Endothelial cell of umbilical vein (primary cell): ENCODE data around the gene TUFT1. TPM values are rescaled to one million over a fixed set of nuclear protein-coding genes. Genes with fewer than 3 reads are reported as not detected.

Experiments used
- BruUV-seq: library from RNA; stranded (reverse); fragments of 400-500 nt; replicated peaks from 2 replicates; lab custom pipeline; 2021; lab: Mats Ljungman, UMichigan
- CTCF ChIA-PET: fragments of 300-600, 350-600 bp; sonication (Branson Sonifier 250); formaldehyde crosslinking; loops from one replicate; lab custom pipeline; 2021; ENCODE audit warnings: antibody characterized with exemption, inconsistent platforms; lab: Charles Lee
- POLR2A ChIA-PET: fragments of 300-600, 350-600 bp; sonication (Branson Sonifier 250); formaldehyde crosslinking; loops from one replicate; lab custom pipeline; 2021; ENCODE audit warnings: antibody characterized with exemption, inconsistent platforms; lab: Charles Lee
- DNase-seq: peaks from one replicate; pipeline ENCODE4 v3.0.0-alpha.2; 2011; ENCODE audit warnings: low read depth, low spot score
- FAIRE-seq: peaks from 2 replicates; lab custom pipeline; 2011; peaks lifted over from hg19 to GRCh38; lab: Jason Lieb, UNC
- H2AFZ ChIP-seq: 2 replicates; pipeline ENCODE4 v1.6.0; 2012; ENCODE audit warnings: low read depth, low read length, control low read depth, inconsistent platforms
- H3K27ac ChIP-seq: 2 replicates; pipeline ENCODE4 v1.5.1; 2011; ENCODE audit warnings: low read depth, mild to moderate bottlenecking, control low read depth, low read length, moderate library complexity; ENCODE audit not compliant: insufficient read depth
- H3K27me3 ChIP-seq, 2 experiments: 2 replicates each; pipeline versions ENCODE4 v1.6.0 to v1.6.1; 2011; ENCODE audit warnings: low read length in 2 of 2, mixed read lengths in 1 of 2; ENCODE audit not compliant: control insufficient read depth in 2 of 2, insufficient read depth in 2 of 2
- H3K36me3 ChIP-seq, 2 experiments: 2 replicates in 1 of 2; 3 replicates in 1 of 2; pipeline ENCODE4 v1.5.1; 2011; ENCODE audit warnings: low read length in 2 of 2, mild to moderate bottlenecking in 1 of 2, moderate library complexity in 1 of 2; ENCODE audit not compliant: control insufficient read depth in 2 of 2, insufficient read depth in 2 of 2; ENCODE audit errors: extremely low read depth in 1 of 2
- H3K4me1 ChIP-seq: 3 replicates; pipeline ENCODE4 v1.5.1; 2011; ENCODE audit warnings: mild to moderate bottlenecking, low read length; ENCODE audit not compliant: control insufficient read depth, insufficient read depth; ENCODE audit errors: extremely low read depth
- H3K4me2 ChIP-seq: 2 replicates; pipeline ENCODE4 v1.6.1; 2011; ENCODE audit warnings: low read length, control low read depth, mixed read lengths; ENCODE audit not compliant: insufficient read depth
- H3K4me3 ChIP-seq, 3 experiments: fragments of 200-600 bp in 1 of 3; sonication (generic), shearing (Covaris generic) in 1 of 3; replicated peaks in 1 of 3; 2 replicates each; pipeline ENCODE4 v1.5.1; 2011 to 2016; ENCODE audit warnings: control low read depth in 3 of 3, low read length in 3 of 3, mild to moderate bottlenecking in 2 of 3, inconsistent platforms in 1 of 3, low read depth in 1 of 3, moderate library complexity in 1 of 3; ENCODE audit not compliant: insufficient read depth in 1 of 3
- H3K79me2 ChIP-seq: 2 replicates; pipeline ENCODE4 v1.6.0; 2012; ENCODE audit warnings: low read length, inconsistent platforms; ENCODE audit not compliant: control insufficient read depth, insufficient read depth
- H3K9ac ChIP-seq: replicated peaks from 2 replicates; pipeline ENCODE3; 2011; ENCODE audit warnings: low read length, control low read depth; ENCODE audit not compliant: insufficient read depth; ENCODE audit errors: extremely low read depth
- H3K9me1 ChIP-seq: replicated peaks from 3 replicates; pipeline ENCODE4 v1.6.0; 2011; ENCODE audit warnings: mild to moderate bottlenecking, low read length; ENCODE audit not compliant: control insufficient read depth, insufficient read depth; ENCODE audit errors: extremely low read depth
- H3K9me3 ChIP-seq: replicated peaks from 2 replicates; pipeline ENCODE4 v1.5.1; 2012; ENCODE audit warnings: low read length, inconsistent platforms; ENCODE audit not compliant: control insufficient read depth, insufficient read depth
- H4K20me1 ChIP-seq: replicated peaks from 2 replicates; pipeline ENCODE3; 2011; ENCODE audit warnings: mild to moderate bottlenecking, low read length; ENCODE audit not compliant: control insufficient read depth, insufficient read depth; ENCODE audit errors: extremely low read depth
- FOS ChIP-seq: IDR thresholded peaks from 2 replicates; pipeline ENCODE4 v1.6.1; 2011; ENCODE audit warnings: mild to moderate bottlenecking, low read length, moderate library complexity, borderline replicate concordance; ENCODE audit not compliant: insufficient read depth
- JUN ChIP-seq: IDR thresholded peaks from 2 replicates; pipeline ENCODE4 v1.6.1; 2011; ENCODE audit warnings: borderline replicate concordance, low read depth; ENCODE audit not compliant: insufficient read length, insufficient read depth
- MYC ChIP-seq: IDR thresholded peaks from one replicate; pipeline ENCODE4 v1.6.1; 2011; ENCODE audit warnings: mild to moderate bottlenecking, low read depth, low read length
- POLR2A ChIP-seq: IDR thresholded peaks from 2 replicates; pipeline ENCODE4 v1.6.1; 2012; ENCODE audit warnings: low read depth, mild to moderate bottlenecking, control low read depth, low read length
- POLR2AphosphoS5 ChIP-seq: IDR thresholded peaks from 2 replicates; pipeline ENCODE4 v1.6.1; 2012; ENCODE audit warnings: low read depth, mild to moderate bottlenecking, control low read depth, low read length, moderate library complexity; ENCODE audit not compliant: insufficient read depth
- dilution Hi-C: fragments of 300-500 bp; cut with MboI; formaldehyde crosslinking; loops from one replicate; pipeline ENCODE4 v1.15.0; 2019; ENCODE audit warnings: low sequenced_read_pairs; ENCODE audit not compliant: extremely low pct_ligation_motif_present
- intact Hi-C: fragments of 100-400 bp; cut with micrococcal nuclease; formaldehyde crosslinking; loops from one replicate; pipeline ENCODE4 v1.10.0; 2022
- polyA plus RNA-seq, 4 experiments: library from polyadenylated mRNA; depleted of rRNA in 3 of 4; stranded (reverse) in 3 of 4; unstranded in 1 of 4; fragments of >200 nt; gene quantifications; 2 replicates each; pipeline versions ENCODE4 v1.2.1 to v1.2.3, GENCODE V29; 2011 to 2012; ENCODE audit warnings: missing spikeins in 1 of 4
- total RNA-seq: library from RNA; stranded (reverse); gene quantifications from 2 replicates; pipeline ENCODE4 v1.2.3, GENCODE V29; 2021
- TF ChIP-seq, protein P1 (sequence below): IDR thresholded peaks from 2 replicates; pipeline ENCODE4 v1.6.1; 2011; ENCODE audit not compliant: insufficient read depth, insufficient read length
- TF ChIP-seq, protein P2 (sequence below), 2 donors: IDR thresholded peaks; 1 replicate in 1 of 2; 2 replicates in 1 of 2; pipeline ENCODE4 v1.5.1; 2011; ENCODE audit warnings: low read length in 2 of 2, mild to moderate bottlenecking in 2 of 2, moderate library complexity in 2 of 2, control low read depth in 1 of 2, inconsistent platforms in 1 of 2, low read depth in 1 of 2; ENCODE audit not compliant: insufficient read depth in 1 of 2; ENCODE audit errors: extremely low read depth in 1 of 2

TUFT1 gene
- total and polyA plus RNA-seq, 2 donors (not counting 3 experiments of a cell fraction or from before 2014, with no cell fraction given): 4.3 to 5.1 TPM

DNA sequence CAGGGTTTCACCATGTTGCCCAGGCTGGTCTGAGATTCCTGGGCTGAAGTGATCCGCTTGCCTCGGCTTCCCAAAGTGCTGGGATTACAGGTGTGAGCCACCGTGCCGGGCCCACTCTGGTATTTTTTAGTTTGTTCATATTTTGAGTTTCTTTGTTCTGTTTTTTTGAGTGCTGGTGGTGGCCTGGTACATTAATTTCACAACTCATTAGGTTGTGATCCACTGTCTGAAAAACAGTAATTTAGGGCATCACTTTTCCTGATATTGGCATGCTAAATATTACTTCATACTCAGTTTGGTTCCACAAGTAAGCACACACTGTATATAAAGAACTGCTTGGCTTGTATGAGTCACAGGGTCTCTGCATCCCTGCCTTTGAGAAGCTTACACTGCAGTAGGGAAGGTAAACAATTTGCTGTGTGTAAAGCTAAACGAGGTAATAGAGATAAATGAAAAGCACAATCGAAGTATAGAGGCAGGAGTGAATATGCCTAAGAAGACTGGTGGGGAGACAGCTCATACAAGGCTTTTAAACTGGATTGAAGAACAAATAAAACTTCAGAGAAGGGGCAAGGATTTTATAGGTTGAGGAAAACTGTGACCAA is 79.5 kb downstream of the TUFT1 start:
- no TSS peak for BruUV-seq
- Histone ChIP-seq H3K27ac (no peak overlapping the region), H4K20me1 (no peaks in the 10 kb centered on the region), H3K9me3 (no peaks in the 10 kb centered on the region), H2AFZ (no peak overlapping the region), H3K27me3 (no peaks in the 10 kb centered on the region), H3K4me2 (no peak overlapping the region), H3K9me1 (no peaks in the 10 kb centered on the region), H3K4me1 (no peaks in the 10 kb centered on the region), H3K79me2 (peaks cover 21% of the 10 kb centered on the region), H3K9ac (no peak overlapping the region), H3K4me3 (no peak overlapping the region), H3K36me3 (no peaks in the 10 kb centered on the region)
- dilution Hi-C loops (no loop called here), intact Hi-C loops (no loop called here)
- ChIA-PET POLR2A (interaction anchor here (0.6 kb wide), 1 partner anchor 21 kb away, joined by 4 read pairs; no protein-coding TSS in a partner anchor), CTCF (interaction anchor here (0.8 to 1.9 kb wide), 15 partner anchors 9 to 217 kb away, joined by 3 to 8 read pairs (median 4); partner anchors contain the start of gene RIIAD1)
- TF ChIP-seq, protein P1, sequence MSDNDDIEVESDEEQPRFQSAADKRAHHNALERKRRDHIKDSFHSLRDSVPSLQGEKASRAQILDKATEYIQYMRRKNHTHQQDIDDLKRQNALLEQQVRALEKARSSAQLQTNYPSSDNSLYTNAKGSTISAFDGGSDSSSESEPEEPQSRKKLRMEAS: no peak
- TF ChIP-seq, protein P2, sequence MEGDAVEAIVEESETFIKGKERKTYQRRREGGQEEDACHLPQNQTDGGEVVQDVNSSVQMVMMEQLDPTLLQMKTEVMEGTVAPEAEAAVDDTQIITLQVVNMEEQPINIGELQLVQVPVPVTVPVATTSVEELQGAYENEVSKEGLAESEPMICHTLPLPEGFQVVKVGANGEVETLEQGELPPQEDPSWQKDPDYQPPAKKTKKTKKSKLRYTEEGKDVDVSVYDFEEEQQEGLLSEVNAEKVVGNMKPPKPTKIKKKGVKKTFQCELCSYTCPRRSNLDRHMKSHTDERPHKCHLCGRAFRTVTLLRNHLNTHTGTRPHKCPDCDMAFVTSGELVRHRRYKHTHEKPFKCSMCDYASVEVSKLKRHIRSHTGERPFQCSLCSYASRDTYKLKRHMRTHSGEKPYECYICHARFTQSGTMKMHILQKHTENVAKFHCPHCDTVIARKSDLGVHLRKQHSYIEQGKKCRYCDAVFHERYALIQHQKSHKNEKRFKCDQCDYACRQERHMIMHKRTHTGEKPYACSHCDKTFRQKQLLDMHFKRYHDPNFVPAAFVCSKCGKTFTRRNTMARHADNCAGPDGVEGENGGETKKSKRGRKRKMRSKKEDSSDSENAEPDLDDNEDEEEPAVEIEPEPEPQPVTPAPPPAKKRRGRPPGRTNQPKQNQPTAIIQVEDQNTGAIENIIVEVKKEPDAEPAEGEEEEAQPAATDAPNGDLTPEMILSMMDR (IDR thresholded peaks at IDR 0.05; ENCODE audit: extremely low read depth in 1 of 2, insufficient read depth in 1 of 2, low read depth in 1 of 2, low read length in 2 of 2): no peak
- TF ChIP-seq FOS (peak; percentile 32), JUN (no peak), MYC (no peak), POLR2AphosphoS5 (no peak), POLR2A (no peak)
- DNase-seq: peak; percentile 30
- no peak for FAIRE-seq
